ENCODE data around the gene GTF2H4. TPM values are rescaled to one million over a fixed set of nuclear protein-coding genes. Genes with fewer than 3 reads are reported as not detected.
A peak's percentile ranks its signal among the peaks of the same experiment; 100 is the strongest.

The GTF2H4 gene
- total and polyA plus RNA-seq, 10 of the 15 experiments (the other 5 are each of a cell fraction or from before 2014, with no cell fraction given) = 1.1 to 43.8 (median 18.9) TPM

- TF ChIP-seq NR2C1 (IDR thresholded peaks at IDR 0.05) (no peak), ZNF274 (IDR thresholded peaks at IDR 0.05; ENCODE audit: insufficient read depth, insufficient read length) (no peak), IKZF1 (conservative IDR thresholded peaks at IDR 0.05) (no peak), BRCA1 (IDR thresholded peaks at IDR 0.05; ENCODE audit: low read depth, low read length) (no peak), RELB (IDR thresholded peaks at IDR 0.05; ENCODE audit: low read depth) (no peak), IRF3 (IDR thresholded peaks at IDR 0.05) (no peak), SRF (IDR thresholded peaks at IDR 0.05; ENCODE audit: low read depth in 2 of 2, low read length in 2 of 2) (no peak), BACH1 (IDR thresholded peaks at IDR 0.05; ENCODE audit: borderline replicate concordance) (no peak), MEF2A (IDR thresholded peaks at IDR 0.05; ENCODE audit: insufficient read depth, low read depth, low read length) (no peak), NFIC (IDR thresholded peaks at IDR 0.05; ENCODE audit: low read depth, low read length) (peak; percentile 94), KDM1A (IDR thresholded peaks at IDR 0.05; ENCODE audit: borderline replicate concordance) (no peak), CBX3 (IDR thresholded peaks at IDR 0.05; ENCODE audit: borderline replicate concordance, low read depth) (no peak), CBX5 (IDR thresholded peaks at IDR 0.05; ENCODE audit: low read depth) (no peak), RAD21 (IDR thresholded peaks at IDR 0.05; ENCODE audit: insufficient read depth, low read depth, low read length) (no peak), TCF7 (IDR thresholded peaks at IDR 0.05; ENCODE audit: borderline replicate concordance) (no peak), MLLT1 (IDR thresholded peaks at IDR 0.05) (peak; percentile 40; the same call in 1 of the 2 replicates), JUNB (IDR thresholded peaks at IDR 0.05) (peak; percentile 30), RUNX3 (IDR thresholded peaks at IDR 0.05; ENCODE audit: low read length) (peak; percentile 99), JUND (IDR thresholded peaks at IDR 0.05; ENCODE audit: low read depth, low read length) (no peak), HDAC2 (IDR thresholded peaks at IDR 0.05) (no peak), PAX5 (IDR thresholded peaks at IDR 0.05; ENCODE audit: borderline replicate concordance, low read depth, low read length) (no peak), EZH2 (IDR thresholded peaks at IDR 0.05; ENCODE audit: borderline replicate concordance, control insufficient read depth, low read depth, low read length) (no peak), EED (IDR thresholded peaks at IDR 0.05; ENCODE audit: low read depth) (peak; percentile 88), CREM (IDR thresholded peaks at IDR 0.05; ENCODE audit: low read depth) (peak; percentile 19; the same call in 1 of the 2 replicates), TCF12 (IDR thresholded peaks at IDR 0.05; ENCODE audit: low read depth, low read length) (no peak)
- TF ChIP-seq, protein P1, sequence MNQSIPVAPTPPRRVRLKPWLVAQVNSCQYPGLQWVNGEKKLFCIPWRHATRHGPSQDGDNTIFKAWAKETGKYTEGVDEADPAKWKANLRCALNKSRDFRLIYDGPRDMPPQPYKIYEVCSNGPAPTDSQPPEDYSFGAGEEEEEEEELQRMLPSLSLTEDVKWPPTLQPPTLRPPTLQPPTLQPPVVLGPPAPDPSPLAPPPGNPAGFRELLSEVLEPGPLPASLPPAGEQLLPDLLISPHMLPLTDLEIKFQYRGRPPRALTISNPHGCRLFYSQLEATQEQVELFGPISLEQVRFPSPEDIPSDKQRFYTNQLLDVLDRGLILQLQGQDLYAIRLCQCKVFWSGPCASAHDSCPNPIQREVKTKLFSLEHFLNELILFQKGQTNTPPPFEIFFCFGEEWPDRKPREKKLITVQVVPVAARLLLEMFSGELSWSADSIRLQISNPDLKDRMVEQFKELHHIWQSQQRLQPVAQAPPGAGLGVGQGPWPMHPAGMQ (IDR thresholded peaks at IDR 0.05; ENCODE audit: borderline replicate concordance) = peak; percentile 86
These were observed 44.0 kb downstream of the GTF2H4 start (continued) for GRCh38 chr6:30951907-30952469.
